ENCODE measurements around the gene L3MBTL4.
"Not testable (repeated sequence)": the region's sequence is repeated elsewhere in the genome, so short reads cannot be mapped to it uniquely, and the experiment has no call there.

L3MBTL4 gene

DNA sequence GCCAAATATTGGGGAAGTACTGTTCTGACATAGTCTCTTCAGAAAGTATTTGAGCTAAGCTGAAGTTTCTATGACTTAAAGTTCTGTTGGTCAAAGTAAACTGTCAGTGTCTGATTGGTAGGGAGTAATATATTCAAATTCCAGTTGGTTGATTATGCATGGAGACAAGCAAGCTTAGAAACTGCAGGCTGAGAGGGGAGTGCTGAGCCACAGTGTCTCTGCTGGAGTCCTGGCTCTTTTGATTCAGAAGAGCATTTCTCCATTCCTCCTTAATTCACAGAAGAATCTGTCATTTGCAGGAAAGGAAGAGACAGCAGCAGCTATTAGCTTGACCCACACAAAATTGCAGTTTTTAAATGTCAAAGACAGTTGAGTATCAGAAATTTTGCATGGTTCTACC, 318.0 kb downstream of the L3MBTL4 start:
- no peak for DNase-seq (ENCODE audit: low read depth)
- TF ChIP-seq, protein P1, sequence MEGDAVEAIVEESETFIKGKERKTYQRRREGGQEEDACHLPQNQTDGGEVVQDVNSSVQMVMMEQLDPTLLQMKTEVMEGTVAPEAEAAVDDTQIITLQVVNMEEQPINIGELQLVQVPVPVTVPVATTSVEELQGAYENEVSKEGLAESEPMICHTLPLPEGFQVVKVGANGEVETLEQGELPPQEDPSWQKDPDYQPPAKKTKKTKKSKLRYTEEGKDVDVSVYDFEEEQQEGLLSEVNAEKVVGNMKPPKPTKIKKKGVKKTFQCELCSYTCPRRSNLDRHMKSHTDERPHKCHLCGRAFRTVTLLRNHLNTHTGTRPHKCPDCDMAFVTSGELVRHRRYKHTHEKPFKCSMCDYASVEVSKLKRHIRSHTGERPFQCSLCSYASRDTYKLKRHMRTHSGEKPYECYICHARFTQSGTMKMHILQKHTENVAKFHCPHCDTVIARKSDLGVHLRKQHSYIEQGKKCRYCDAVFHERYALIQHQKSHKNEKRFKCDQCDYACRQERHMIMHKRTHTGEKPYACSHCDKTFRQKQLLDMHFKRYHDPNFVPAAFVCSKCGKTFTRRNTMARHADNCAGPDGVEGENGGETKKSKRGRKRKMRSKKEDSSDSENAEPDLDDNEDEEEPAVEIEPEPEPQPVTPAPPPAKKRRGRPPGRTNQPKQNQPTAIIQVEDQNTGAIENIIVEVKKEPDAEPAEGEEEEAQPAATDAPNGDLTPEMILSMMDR (IDR thresholded peaks at IDR 0.05; ENCODE audit: control insufficient read depth, extremely low read depth, insufficient read depth): no peak

GRCh38 chr18:6088432-6088831, 326.3 kb downstream of the L3MBTL4 start:
- TF ChIP-seq, protein P1 (IDR thresholded peaks at IDR 0.05; ENCODE audit: control insufficient read depth, extremely low read depth, insufficient read depth): no peak
- peak; percentile 14 for DNase-seq (ENCODE audit: low read depth)
- H3K4me3 ChIP-seq (ENCODE audit: low read depth, low read length): peak overlapping the region; percentile 19; the same call in 1 of the 2 replicates

More for the DNA sequence above, 318.0 kb downstream of the L3MBTL4 start:
- H3K4me3 ChIP-seq (ENCODE audit: low read depth, low read length): no peak overlapping the region

DNA sequence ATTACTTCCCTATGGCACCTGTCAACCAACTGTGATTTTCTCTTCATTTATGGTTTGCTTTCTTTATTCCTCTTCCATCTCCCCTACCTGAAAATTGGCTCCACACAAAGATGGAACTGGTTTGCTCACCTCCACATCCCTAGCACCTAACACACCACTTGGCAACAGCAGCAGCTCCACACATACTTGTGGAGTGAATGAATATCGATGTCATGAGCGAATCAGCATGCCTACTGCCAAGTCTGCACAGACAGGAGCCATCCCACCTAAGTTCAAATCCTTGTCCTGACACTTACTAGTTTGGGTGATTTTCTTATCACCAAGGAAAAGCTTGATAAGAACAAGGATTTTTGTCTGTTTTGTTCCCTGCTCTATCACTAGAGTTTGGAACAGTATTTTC, 328.0 kb downstream of the L3MBTL4 start:
- TF ChIP-seq, protein P1 (IDR thresholded peaks at IDR 0.05; ENCODE audit: control insufficient read depth, extremely low read depth, insufficient read depth): no peak
- no peak overlapping the region for H3K4me3 ChIP-seq (ENCODE audit: low read depth, low read length)
- DNase-seq (ENCODE audit: low read depth): no peak

DNA sequence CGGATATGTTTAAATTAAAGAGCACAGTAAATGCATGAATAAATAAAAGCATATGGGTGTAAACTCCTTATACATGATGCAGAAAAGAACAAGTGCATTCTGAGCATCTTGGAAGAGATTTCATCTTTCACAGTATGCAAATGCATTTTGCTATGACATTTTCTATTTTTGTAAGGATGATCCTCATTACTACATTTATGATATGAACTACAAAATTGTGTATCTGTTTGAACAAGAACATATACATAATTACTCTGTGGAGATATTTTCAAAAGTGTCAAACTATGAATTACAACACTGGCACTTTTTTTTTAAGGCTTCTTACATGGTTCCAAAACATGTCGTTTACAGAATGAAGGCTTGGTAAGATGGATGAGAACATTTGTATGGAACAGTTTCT, 335.3 kb downstream of the L3MBTL4 start:
- TF ChIP-seq, protein P1 (IDR thresholded peaks at IDR 0.05; ENCODE audit: control insufficient read depth, extremely low read depth, insufficient read depth): no peak
- H3K4me3 ChIP-seq (ENCODE audit: low read depth, low read length): no peak overlapping the region

DNA sequence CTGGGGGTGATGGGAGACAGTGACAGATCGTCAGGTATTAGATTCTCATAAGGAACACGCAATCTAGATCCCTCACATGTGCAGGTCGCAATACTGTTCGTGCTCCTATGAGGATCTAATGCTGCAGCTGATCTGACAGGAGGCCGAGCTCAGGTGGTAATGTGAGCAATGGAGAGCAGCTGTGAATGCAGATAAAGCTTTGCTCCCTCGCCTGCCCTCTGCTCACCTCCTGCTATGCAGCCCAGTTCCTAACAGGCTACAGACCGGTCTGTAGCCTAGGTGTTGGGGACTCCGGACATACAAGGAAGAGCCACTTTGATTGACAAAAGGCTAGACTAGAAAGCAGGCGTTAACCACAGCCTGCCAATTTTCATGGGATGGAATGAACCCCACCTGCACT, 335.8 kb downstream of the L3MBTL4 start:
- DNase-seq (ENCODE audit: low read depth): no peak
- TF ChIP-seq, protein P1 (IDR thresholded peaks at IDR 0.05; ENCODE audit: control insufficient read depth, extremely low read depth, insufficient read depth): no peak
- no peak overlapping the region for H3K4me3 ChIP-seq (ENCODE audit: low read depth, low read length)

More for the DNA sequence above, 335.3 kb downstream of the L3MBTL4 start:
- DNase-seq (ENCODE audit: low read depth): no peak

- not testable (repeated sequence) for H3K4me3 ChIP-seq (ENCODE audit: low read depth, low read length); DNase-seq (ENCODE audit: low read depth)
Observed at GRCh38 chr18:6072423-6072822, 342.3 kb downstream of the L3MBTL4 start.

DNA sequence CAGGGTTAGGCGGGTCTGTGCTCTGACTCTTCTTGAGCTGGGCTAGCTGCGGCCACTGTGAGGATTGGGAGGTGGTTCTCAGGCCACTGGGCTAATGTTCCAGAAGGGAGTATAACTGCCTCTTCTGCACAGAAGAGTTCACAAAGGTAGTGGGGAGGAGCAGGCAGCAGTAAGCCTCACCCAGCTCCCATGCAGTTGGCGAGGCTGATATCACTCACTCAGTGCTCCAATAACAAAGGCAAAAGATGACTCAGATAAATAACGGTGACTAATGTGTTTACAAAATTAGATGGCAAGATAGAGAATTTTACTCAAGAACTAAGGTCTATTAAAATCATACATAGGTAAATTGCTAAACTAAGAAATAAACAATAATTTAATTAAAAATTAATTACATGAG, 345.2 kb downstream of the L3MBTL4 start:
- TF ChIP-seq, protein P1 (IDR thresholded peaks at IDR 0.05; ENCODE audit: control insufficient read depth, extremely low read depth, insufficient read depth): no peak
- DNase-seq (ENCODE audit: low read depth): no peak
- H3K4me3 ChIP-seq (ENCODE audit: low read depth, low read length): no peak overlapping the region
